Measurements from ENCODE around the gene ABCB8.

The ABCB8 gene

DNA sequence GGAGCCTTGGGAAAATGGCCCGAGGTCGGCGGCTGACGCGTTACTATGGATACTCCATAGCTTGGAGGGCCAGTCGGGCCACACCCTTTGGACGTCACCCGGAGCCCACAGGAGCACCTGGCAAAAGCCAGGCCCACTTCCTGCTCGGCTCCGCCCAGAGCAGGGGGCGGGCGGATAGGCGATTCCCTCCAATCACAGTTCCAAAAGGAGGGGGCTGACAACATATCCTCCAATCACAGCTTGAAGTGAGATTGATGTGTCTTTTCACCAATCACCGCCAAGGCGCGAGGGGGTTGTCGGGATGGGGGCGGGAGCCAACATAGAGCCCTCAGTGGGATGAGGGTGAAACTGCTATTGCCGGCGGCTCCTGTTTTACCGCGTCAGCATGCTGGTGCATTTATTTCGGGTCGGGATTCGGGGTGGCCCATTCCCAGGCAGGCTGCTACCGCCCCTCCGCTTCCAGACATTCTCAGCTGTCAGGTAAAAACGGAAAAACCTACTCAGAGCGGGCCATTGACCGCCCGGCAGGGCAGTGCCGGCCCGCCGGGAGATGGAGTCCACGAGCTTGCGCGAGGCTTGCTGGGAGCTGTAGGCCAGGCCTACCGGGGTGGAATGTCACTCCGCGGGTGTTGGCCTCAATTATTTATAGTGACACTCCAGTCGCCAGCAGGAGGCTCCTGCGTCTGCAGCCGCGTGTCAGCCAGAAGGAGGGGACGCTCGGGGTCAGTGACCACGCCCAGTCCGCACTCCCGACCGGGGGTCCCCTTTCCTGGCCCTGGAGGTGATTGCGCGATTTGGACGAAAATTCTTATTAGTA is at the start of gene ABCB8:
Gene ABCB8 (plus strand): TSS at position 320 of the 817 bp plus-strand sequence. CDS start 66 bp downstream, at position 386.
- Histone ChIP-seq H3K4me1 (ENCODE audit: insufficient read depth, poor library complexity, severe bottlenecking) (peaks cover 14% of the 10 kb centered on the region), H3K36me3 (ENCODE audit: low read depth) (no peaks in the 10 kb centered on the region), H3K9me3 (ENCODE audit: severe bottlenecking) (no peaks in the 10 kb centered on the region), H3K27me3 (ENCODE audit: insufficient read depth, poor library complexity, severe bottlenecking) (no peaks in the 10 kb centered on the region), H3K4me3 (ENCODE audit: severe bottlenecking) (peak within 1 kb of the TSS; percentile 78), H3K27ac (ENCODE audit: poor library complexity, severe bottlenecking) (peak within 1 kb of the TSS; percentile 28)
- TF ChIP-seq, protein P1, sequence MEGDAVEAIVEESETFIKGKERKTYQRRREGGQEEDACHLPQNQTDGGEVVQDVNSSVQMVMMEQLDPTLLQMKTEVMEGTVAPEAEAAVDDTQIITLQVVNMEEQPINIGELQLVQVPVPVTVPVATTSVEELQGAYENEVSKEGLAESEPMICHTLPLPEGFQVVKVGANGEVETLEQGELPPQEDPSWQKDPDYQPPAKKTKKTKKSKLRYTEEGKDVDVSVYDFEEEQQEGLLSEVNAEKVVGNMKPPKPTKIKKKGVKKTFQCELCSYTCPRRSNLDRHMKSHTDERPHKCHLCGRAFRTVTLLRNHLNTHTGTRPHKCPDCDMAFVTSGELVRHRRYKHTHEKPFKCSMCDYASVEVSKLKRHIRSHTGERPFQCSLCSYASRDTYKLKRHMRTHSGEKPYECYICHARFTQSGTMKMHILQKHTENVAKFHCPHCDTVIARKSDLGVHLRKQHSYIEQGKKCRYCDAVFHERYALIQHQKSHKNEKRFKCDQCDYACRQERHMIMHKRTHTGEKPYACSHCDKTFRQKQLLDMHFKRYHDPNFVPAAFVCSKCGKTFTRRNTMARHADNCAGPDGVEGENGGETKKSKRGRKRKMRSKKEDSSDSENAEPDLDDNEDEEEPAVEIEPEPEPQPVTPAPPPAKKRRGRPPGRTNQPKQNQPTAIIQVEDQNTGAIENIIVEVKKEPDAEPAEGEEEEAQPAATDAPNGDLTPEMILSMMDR (IDR thresholded peaks at IDR 0.05; ENCODE audit: poor library complexity, severe bottlenecking) = peak; percentile 57
- DNase-seq (ENCODE audit: low spot score) = peak; percentile 98
- ATAC-seq (ENCODE audit: low read depth) = peak; percentile 91

DNA sequence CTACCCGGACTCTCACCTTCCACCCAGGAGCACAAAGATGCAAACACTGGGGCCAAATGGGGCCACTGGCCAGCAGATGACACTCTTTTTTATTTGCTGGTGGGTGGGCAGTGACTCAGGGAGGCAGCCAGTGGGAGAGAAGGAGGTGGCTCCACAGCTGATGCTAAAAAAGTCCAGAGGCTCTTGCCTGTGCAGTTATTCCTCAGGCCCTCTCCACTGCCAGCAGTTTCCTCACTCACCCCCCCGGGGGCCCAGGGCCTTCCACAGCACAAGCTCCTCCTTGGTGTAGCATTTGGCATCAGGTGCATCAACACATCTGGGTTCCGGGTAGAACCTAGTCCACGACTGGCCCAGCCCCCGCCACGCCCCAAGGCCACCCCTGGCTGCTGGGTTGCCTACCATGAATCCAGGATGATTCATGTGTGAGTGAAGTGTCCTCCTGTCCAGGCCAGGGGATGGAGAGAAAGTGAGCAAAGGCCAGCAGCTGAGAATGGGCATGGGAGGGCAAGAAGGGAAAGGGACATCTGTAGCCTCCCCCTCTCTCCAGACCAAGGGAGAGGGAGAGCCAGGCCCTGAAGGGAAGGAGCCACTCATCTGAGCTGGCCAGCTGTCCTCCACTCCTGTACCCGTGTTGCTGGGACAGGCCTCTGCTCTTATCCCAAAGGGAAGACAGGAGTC is 48.4 kb upstream of the ABCB8 start:
- TF ChIP-seq, protein P1 (IDR thresholded peaks at IDR 0.05; ENCODE audit: poor library complexity, severe bottlenecking) = no peak
- Histone ChIP-seq H3K4me3 (ENCODE audit: severe bottlenecking) (no peak overlapping the region), H3K27ac (ENCODE audit: poor library complexity, severe bottlenecking) (no peak overlapping the region), H3K27me3 (ENCODE audit: insufficient read depth, poor library complexity, severe bottlenecking) (peaks cover 64% of the 10 kb centered on the region), H3K36me3 (ENCODE audit: low read depth) (no peaks in the 10 kb centered on the region), H3K4me1 (ENCODE audit: insufficient read depth, poor library complexity, severe bottlenecking) (no peaks in the 10 kb centered on the region), H3K9me3 (ENCODE audit: severe bottlenecking) (no peaks in the 10 kb centered on the region)
- ATAC-seq (ENCODE audit: low read depth) (0 out of 3 replicates have a peak, but pooled peaks have one; percentile 11), DNase-seq (ENCODE audit: low spot score) (no peak)

GRCh38 chr7:150980663-150981062 is 47.6 kb upstream of the ABCB8 start:
- no peak overlapping the region for H3K27ac ChIP-seq (ENCODE audit: poor library complexity, severe bottlenecking)
- no peaks in the 10 kb centered on the region for H3K9me3 ChIP-seq (ENCODE audit: severe bottlenecking)
- ATAC-seq (ENCODE audit: low read depth) = no peak
- no peak for DNase-seq (ENCODE audit: low spot score)
- H3K27me3 ChIP-seq (ENCODE audit: insufficient read depth, poor library complexity, severe bottlenecking) = peaks cover 62% of the 10 kb centered on the region
- TF ChIP-seq, protein P1 (IDR thresholded peaks at IDR 0.05; ENCODE audit: poor library complexity, severe bottlenecking) = no peak
- no peaks in the 10 kb centered on the region for H3K36me3 ChIP-seq (ENCODE audit: low read depth)
- no peak overlapping the region for H3K4me3 ChIP-seq (ENCODE audit: severe bottlenecking)
- H3K4me1 ChIP-seq (ENCODE audit: insufficient read depth, poor library complexity, severe bottlenecking) = no peaks in the 10 kb centered on the region

- H3K27me3 ChIP-seq (ENCODE audit: insufficient read depth, poor library complexity, severe bottlenecking) = peaks cover 63% of the 10 kb centered on the region
Measured at GRCh38 chr7:150981644-150982043, 46.6 kb upstream of the ABCB8 start.

More at GRCh38 chr7:150981644-150982043, 46.6 kb upstream of the ABCB8 start:
- ATAC-seq (ENCODE audit: low read depth) = no peak
- TF ChIP-seq, protein P1 (IDR thresholded peaks at IDR 0.05; ENCODE audit: poor library complexity, severe bottlenecking) = no peak
- H3K4me1 ChIP-seq (ENCODE audit: insufficient read depth, poor library complexity, severe bottlenecking) = no peaks in the 10 kb centered on the region
- no peak overlapping the region for H3K27ac ChIP-seq (ENCODE audit: poor library complexity, severe bottlenecking)
- DNase-seq (ENCODE audit: low spot score) = no peak
- no peaks in the 10 kb centered on the region for H3K36me3 ChIP-seq (ENCODE audit: low read depth)
- H3K4me3 ChIP-seq (ENCODE audit: severe bottlenecking) = no peak overlapping the region
- no peaks in the 10 kb centered on the region for H3K9me3 ChIP-seq (ENCODE audit: severe bottlenecking)
